GM19324 (cell line): Measurements from ENCODE around the gene CCDC66.

Experiments
- ATAC-seq: cut with Tn5 transposase; IDR thresholded peaks from one replicate; pipeline ENCODE4 v1.9.1; 2021; ENCODE audit warnings: mild to moderate bottlenecking, moderate library complexity; ENCODE audit not compliant: unreplicated experiment, low FRiP score

Gene CCDC66

DNA sequence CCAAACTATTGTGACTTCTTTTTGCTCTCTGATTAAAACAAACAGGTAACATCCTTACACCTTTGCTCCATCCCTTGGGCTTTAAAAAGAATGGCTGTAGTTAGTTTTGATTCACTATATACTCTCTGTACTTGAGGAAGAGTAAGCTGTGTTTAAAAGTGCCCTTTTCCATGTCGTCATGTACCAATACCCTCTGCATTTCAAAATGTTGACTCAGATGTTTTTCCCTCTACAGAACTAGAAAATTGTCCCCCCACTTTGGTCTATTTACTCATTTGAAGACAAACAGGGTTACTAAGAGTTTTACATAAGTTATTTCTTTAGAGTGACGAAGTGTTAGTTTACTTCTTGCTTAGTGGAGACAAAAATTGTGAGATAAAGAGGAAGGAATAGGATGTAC lies 63.4 kb downstream of the CCDC66 start:
- ATAC-seq, result no peak

DNA sequence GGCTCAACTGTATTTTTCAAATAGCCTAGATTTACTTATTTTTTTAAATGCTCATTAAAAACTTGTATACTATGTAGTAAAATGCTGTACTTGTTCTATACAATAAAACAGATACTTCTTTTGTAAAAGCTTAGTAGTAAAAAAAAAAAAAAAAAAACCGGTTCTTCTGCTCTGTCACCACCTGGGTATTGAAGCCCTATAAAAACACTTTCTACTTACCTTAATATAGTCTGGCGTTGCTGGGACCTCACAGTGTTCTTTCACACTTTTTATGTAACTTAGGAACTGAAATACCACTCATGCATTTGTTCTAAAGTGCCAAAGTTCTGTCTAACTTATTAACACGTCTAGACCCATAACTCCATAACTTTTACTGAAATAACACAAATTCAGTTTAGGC lies 64.7 kb downstream of the CCDC66 start:
- no peak for ATAC-seq

DNA sequence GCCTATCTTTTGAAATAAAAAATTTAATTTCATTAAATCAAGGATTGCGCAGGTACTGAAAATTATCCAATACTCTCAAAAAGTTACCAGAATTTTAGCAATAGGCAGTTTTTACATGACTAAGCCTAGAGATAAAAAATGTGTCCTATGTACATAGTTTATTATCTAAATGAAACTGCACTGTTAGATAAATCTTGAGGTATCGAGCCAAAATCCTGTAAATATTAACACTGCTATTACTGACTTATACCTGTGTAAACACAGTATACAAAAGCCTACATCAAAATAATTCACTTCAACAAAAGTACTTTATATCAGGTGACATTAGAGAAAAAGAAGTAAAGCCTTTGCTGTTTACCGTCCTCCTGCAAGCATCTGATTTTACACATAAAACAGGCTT lies 65.4 kb downstream of the CCDC66 start:
- ATAC-seq, result no peak

DNA sequence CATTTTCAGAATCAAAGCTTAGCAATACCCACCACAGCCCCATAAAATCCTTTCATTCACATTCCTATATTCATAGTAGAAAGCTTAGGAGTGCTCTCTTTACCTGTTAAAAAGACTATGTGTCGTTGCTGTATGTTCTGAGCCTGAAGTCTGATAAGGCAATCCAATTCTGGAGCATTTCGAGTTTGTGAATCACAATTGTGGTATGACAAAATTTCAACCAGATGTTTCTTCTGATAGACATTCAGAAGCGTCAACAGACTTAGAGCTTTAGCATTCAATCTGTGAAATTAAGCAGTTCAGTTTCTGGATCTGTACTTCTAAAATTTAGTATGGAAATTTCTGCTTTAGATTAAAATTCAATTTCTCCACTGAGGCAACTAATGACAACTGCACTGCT lies 67.8 kb downstream of the CCDC66 start:
- no peak for ATAC-seq

GRCh38 chr3:56629047-56629446 lies 72.1 kb downstream of the CCDC66 start:
- no peak for ATAC-seq

DNA sequence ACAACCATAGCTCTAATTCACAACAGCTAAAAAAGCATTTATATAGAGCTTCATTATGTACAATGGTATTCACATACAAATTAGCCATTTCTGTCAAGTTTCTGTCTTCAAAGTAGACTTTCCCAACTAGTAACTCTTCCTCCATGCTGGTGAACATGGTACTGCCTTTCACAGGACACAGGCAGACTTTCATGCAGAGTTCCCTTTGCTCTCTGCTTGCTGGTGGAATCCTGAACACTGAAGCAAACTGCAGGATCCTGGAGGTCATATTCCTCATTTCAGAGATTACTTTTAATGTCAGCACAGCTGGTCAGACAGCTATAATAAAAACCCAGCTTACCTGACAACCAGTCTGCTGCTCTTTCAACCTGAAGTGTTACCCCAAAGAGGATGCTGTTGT lies 72.5 kb downstream of the CCDC66 start:
- no peak for ATAC-seq

DNA sequence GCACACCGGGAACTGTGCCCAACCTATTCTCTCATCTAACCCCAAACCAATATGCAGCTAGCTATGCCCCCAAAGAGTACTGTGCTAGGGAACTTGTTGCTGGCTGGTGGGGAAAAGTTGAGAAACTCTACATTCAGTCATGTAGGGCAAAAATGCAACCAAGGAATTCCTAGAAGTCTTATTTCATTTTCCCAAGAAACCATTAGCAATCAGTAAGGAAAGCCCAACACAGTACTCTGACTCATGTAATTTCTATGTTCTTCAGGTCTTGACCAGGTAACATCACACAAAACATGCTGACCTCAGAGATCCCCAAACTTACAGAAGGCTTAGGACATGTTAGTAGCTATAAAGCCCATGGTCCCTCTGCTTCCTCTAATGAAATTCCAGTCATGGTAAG lies 74.0 kb downstream of the CCDC66 start:
- no peak for ATAC-seq

- ATAC-seq, result no peak
Measured at GRCh38 chr3:56633181-56633580, 76.2 kb downstream of the CCDC66 start.

DNA sequence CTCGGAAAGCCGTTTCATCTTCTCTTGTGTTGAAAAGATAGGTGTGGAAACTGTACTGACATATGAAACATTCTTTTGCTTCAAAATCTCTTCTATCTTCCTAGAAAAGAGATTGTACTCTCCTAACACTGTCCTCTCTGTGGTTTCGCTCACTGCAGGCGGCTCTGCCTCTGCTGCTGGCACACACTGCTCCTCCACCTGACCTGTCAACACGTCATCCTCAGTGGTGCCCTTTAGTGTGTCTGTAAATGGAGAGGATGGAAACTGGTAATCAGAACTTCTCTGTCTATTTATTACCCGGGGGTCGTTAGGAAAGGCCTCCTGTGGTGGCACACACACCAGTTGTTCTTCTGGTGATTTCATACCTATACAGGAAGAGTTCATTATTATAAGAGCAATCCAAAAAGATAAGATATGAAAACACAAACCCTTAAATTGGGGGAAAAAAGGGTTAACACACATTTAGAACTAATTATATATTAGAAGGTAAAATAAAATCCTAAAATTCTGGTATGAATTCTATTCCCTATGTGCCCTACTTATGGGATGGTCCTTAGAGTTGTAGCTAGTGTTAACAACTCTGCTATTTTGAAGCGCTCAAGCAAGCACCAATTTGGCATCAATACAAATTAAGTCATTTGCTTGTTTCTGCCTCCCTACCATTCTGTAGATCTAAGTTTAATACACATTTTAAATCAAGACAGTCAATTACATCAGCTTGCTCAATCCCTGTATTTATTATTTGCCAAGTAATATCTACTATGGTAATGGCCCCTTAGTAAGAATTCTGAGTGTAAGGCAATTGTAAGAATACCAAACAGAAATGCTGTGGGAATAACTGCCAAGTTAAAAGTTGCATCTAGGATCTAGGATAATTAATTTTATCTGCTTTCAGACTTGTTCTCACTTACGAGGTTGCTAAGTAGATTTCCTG lies 76.9 kb downstream of the CCDC66 start:
- no peak for ATAC-seq

DNA sequence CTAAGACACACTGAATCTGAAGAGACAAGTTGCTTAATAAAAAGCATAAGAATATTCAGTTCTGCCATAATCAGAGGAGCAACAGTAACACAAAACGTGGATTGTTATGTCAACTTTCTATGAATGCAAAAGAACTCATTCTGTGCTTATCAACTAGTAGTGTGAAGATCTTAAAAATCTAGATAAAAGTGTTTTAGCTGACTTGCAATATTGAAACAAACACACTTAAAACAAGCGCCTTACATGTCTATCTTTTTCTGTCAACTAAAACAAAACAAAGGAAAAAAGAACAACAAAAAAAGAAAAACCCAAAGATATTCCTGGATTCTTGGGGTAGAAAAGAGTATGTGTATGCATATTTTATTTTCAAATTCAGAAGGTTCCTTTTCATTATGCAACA lies 88.4 kb downstream of the CCDC66 start:
- ATAC-seq, result no peak

- ATAC-seq, result no peak
Measured at GRCh38 chr3:56654460-56654859, 97.5 kb downstream of the CCDC66 start.

DNA sequence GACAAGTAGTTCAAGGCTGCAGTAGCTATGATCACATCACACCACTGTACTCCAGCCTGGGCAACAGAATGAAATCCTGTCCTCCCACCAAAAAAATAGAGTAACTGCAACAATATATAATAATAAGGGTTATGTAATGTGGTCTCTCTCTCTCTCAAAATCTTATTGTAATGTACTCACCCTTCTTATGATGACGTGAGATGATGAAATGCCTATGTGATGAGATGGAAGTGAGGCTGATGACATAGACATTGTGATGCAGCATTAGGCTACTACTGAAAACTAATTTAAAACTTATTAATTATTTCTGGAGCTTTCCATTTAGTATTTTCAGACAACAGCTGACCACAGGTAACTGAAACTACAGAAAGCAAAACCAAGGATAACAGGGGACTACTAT lies 98.7 kb downstream of the CCDC66 start:
- no peak for ATAC-seq

GRCh38 chr3:56664823-56665222 lies 107.8 kb downstream of the CCDC66 start:
- ATAC-seq, result no peak

DNA sequence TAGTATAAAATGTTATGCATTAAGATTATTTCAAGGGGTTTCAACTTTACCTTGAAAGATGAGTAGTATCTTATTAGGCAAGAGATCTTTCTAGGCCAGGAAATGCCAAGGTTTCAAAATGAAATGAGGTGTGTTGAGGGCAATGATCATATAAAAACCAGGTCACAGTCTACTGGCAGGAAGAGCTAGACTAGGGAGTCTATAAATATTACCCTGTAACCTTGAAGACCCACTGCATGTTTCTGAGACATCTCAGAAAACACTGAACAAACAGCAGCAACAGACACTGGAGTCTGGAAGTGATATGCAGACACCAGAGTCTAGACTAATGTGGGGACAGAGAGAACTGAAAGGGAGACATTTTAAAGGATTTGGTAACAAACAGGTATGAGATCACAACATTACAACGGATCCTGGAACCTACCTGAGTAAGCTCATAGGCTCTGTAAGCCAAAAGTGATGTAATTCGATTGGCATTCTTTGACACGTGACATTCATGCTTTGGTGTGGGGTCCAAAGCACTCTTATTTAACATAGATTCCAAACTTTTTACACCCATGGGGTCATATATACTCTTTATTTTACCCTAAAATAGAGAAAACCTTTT lies 111.1 kb downstream of the CCDC66 start:
- no peak for ATAC-seq
